Stimulated activated CD8-positive, alpha-beta memory T cell treated with anti-CD3 and anti-CD28 coated beads, Interleukin-7, amount 100 ng/mL, for 4 hours (primary cell): ENCODE measurements around the gene TNFRSF9.
A peak's percentile ranks its signal among the peaks of the same experiment; 100 is the strongest.
"Not testable (repeated sequence)": the region's sequence is repeated elsewhere in the genome, so short reads cannot be mapped to it uniquely, and the experiment has no call there.

ENCODE experiments used
- DNase-seq, 2 donors: peaks; one replicate each; pipeline ENCODE4 v3.0.0-alpha.2; 2020; ENCODE audit warnings: low read depth in 2 of 2

Gene TNFRSF9

DNA sequence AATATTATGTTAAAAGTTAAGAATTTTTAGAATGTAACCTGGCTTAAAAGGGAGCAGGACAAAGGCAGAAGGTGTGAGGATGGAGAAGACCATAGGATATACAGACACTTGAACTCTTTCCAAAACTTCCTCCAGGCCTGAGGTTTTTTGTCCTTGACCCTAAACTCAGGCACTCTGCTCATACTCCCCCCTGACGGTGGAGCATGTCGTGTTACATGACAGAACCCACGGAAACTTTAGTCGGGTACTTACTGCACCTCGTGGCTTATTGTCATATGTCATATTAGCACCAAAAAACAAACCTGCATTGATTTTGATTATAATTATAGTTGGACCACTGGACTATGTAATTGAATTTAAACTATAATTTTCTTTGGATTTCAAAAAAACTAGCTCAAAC is 20.8 kb downstream of the TNFRSF9 start:
- DNase-seq, result no peak

DNA sequence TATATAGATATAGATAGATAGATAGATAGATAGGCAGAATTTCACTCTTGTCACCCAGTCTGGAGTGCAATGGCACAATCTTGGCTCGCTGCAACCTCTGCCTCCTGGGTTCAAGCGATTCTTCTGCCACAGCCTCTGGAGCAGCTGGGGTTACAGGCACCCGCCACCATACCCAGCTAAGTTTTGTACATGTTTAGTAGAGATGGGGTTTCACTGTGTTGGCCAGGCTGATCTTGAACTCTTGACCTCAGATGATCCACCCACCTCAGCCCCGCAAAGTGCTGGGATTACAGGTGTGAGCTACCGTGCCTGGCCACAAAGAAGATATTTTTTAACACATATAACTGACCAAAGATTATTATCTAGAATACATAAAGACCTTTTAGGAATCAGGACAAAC is 22.7 kb downstream of the TNFRSF9 start:
- DNase-seq, result not testable (repeated sequence)

DNA sequence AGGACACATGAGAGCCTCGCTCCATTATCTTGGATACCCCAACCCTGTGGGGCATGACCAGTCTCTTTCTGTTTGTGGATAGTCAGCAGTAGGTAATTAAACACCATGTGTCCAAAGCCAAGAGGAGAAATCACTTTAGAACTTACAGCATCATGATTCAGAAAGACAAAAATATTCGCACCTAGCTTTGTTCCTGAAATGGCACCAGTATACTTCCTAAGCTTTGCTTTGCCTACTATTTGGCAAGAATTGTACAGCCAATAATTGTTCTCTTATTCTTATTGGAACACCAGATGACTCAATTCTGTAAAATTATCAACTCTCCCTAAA is 24.2 kb downstream of the TNFRSF9 start:
- no peak for DNase-seq

DNA sequence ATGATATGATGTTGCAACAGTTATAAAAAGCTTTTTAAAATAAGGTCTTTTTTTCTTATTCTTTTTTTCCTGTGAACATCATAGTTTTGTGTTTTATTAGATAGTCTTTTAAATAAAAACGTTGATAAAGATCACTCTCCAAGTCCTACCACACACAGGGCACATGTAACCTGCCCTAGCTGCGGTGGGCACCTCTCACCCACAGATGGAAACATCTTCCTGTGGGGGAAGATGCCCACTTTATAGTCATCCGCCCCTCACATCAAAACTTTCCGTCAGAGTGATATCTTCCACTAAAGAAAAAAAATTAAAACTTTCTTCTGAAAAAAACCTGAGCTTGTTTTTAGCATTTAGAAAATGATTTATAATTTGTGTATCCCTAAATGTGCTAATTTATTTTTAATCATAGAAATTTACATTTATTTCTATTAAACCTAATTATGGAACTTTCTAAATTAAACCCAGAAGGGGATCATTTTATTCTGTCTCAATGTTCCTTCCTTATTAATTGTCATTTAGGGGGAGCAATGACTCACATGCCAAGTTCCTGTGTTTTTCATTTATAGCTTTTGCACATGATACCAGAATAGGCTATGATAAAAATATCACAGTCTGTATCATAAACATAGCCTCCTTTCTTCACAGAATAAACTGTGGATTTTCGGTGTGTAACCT is 24.7 kb downstream of the TNFRSF9 start:
- peak; percentile 61 to 73 for DNase-seq

DNA sequence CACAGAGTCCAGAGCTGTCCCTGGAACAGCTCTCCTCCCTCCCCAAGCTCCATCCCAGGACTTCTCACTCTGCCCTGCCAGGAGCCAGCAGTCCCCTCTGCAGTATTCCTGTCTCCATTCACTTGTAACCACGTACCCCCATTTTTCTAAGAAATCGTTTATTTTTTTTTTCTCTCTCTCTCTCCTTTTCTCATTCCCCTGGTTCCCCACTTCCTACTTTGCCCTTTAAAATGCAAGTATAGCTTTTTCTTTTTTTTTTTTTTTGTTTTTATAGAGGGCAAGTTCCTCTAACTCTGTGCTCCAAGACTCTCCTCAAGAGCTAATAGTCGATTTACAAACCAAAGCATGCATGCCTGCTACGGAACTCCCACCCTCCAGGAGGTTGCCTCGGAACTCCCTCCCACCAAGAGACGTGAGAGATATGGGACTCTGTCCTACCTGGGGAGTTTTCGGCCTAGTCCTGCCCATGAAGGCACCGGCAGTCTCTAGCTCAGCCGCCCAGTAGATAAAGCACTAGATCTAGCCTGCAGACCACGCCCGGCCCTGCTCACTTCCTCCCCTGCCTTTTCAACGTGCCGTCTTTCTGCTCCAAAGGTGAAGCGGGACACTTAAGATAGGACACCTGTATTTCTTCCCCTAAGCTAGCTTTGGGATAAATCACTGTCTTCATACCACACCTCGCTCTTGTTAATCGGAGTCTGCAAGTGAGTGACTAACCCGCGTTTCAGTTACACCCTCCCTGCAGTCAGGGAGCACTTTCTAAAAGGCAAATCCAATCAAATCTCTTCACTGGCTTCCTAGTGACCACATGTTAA is 27.7 kb downstream of the TNFRSF9 start:
- DNase-seq, result no peak

DNA sequence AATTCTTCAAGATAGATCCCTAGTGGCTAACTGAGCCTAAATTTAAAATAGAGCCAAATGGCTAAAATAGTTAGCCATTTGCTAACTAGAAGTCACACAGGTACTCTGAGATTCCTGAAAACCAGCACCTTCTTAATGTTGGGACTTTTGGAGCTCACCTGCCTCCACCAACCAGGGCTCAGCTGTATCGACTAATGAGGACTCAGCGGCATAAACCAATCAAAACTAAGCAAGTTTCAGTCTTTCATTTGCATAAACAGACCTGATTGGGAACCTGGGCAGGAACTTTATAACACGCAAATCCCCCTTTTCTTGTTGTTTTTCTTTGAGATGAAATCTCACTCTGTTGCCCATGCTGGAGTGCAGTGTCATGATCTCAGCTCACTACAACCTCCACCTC is 28.5 kb downstream of the TNFRSF9 start:
- DNase-seq, result no peak

GRCh38 chr1:7905262-7905661 is 35.4 kb downstream of the TNFRSF9 start:
- DNase-seq, result no peak

GRCh38 chr1:7902478-7903085 is 38.1 kb downstream of the TNFRSF9 start:
- peak; percentile 47 to 48 for DNase-seq

DNA sequence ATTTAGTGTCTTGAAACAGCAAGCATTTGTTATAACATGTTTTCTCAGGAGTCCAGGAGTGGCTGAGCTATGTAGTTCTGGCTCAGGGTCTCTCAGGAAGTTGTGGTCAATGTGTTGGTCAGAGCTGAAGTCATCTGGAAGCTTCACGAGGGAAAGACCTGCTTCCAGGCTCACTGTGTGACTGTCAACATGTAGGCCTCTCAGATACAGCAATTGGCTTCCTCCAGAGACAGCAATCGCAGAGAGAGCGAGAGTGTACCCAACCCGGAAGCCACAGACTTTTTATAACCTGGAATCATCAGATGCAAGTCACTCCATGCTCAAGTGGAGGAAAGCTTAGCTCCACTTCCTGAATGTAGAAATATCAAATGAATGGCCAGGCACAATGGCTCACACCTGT is 40.9 kb downstream of the TNFRSF9 start:
- no peak for DNase-seq

DNA sequence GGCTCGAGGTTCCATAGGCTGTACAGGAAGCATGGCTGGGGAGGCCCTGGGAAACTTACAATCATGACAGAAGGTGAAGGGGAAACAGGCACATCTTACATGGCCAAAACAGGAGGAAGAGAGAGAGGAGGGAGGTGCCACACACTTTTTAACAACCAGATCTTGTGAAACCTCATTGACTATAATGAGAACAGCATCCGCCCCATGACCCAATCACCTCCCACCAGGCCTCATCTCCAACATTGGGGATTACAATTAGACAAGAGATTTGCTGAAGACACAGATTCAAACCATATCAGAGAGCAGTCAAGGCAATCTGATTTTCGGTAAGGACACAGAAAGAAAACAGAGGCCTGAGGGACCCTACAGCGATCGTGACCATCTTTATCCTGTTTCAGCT is 41.7 kb downstream of the TNFRSF9 start:
- no peak for DNase-seq

DNA sequence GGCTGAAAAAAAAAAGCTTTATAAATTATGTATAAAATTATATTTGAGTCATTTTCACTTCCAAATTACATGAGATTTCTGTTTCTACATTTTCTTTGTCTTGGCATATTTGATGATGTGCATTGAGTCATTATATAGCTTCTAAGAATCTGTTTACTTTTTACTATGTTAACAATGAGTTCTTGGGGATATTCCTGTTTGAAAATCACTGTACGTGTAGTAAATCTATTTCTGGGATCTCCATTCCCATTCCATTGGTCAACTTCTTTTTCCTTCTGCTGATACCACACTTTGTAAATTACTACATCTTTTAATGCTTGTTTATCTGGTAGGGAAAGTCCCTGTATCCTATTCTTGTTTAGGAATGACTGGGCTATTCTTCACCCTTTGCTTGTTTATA is 43.6 kb downstream of the TNFRSF9 start:
- DNase-seq, result no peak

DNA sequence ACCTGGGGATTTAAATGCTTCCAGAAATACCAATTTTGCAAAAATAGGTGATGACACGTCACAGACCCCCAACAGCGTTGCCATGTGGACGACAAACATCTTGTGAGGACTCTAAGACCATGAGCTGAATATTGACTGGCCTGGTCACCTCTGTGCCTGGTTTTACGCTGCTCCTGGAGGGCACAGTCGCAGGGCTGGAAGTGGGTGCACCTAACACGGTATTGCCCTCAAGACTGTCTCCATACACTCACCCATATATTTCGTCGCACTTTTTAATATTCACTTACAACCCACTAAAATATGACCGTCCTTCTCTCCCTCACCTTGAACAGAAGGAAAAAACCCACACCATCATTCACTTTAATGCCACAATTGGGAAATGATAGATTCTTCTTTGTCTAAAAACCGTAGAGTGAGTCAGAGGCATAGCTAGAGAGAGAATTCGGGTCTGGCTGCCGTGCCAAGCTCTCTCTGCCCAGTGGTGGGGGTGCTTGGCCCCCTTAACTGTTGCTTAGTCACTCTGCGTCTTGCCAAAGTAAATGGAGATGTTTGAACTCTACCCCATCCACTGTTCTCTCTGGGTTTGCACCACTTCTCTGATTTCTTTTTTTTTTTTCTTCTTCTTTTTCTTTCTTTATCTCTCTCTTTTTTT is 47.0 kb downstream of the TNFRSF9 start:
- DNase-seq, result no peak

- no peak for DNase-seq
Measured at GRCh38 chr1:7891804-7892203, 48.8 kb downstream of the TNFRSF9 start.

GRCh38 chr1:7890853-7891252 is 49.8 kb downstream of the TNFRSF9 start:
- DNase-seq, result no peak

- no peak for DNase-seq
Measured at GRCh38 chr1:7888248-7889081, 52.2 kb downstream of the TNFRSF9 start.

- no peak for DNase-seq
Measured at GRCh38 chr1:7886405-7886745, 54.3 kb downstream of the TNFRSF9 start.

DNA sequence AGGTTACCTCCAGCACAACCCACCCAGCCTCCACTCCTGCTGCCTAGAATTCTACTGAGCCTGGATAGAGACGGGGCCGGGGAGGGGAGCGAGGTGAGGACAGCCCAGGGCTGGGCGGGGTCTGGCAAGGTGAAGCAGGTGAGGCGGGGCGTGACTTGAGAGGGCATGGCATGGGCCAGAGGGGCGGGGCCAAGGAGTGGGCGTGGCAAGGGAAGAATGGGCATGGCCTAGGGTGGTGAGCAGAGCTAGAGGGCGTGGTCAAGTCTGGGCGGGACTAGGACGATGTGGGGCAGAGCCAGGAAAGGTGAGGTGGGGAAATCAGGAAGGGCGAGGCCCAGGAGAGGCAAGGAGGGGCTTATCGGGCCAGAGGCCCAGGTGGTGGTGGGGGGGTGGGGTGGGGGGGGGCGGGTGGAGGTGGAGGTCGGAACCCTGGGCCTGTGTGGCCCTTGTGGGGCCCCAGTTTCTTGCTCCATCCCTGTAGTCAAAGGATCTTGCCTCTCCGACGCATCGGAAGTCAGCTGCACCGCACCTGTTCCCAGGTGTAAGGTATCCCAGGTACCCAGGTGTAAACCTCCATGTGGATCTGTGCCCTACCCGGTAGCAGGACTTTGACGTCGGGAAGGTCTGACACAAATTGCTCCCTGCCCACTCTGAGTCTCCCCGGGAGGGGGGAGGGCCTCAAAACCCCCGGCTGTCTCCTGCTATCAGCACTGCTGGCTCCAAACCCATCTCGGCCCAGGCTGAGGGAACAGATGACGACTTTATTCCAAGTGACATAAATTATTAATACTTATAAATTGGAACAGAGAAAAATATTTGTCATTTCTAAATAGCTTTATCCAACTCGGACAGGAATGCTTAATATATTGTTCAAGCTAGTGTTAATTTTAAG is 54.9 kb downstream of the TNFRSF9 start:
- DNase-seq, result no peak

DNA sequence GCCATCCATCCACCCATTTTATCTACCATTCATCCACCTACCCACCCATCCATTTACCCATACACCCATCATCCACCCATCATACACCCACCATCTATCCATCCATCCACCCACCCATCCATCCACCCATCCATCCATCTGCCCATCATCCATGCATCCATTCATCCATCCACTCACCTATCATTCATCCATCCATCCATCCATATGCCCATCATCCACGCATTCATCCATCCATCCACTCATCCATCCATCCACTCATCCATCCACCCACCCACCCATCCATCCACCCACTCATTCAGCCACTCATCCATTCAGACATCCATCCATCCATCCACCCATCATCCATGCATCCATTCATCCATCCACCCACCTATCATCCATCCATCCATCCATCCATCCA is 55.9 kb downstream of the TNFRSF9 start:
- no peak for DNase-seq

- DNase-seq, result no peak
Measured at GRCh38 chr1:7879228-7879627, 61.4 kb downstream of the TNFRSF9 start.

- no peak for DNase-seq
Measured at GRCh38 chr1:7878027-7878426, 62.6 kb downstream of the TNFRSF9 start.
